Neural progenitor cell (in vitro differentiated cells): ENCODE measurements around the gene SMCO1. TPM values are rescaled to one million over a fixed set of nuclear protein-coding genes. Genes with fewer than 3 reads are reported as not detected.

Experiments used
- DNase-seq: peaks from one replicate; pipeline ENCODE4 v3.0.0-alpha.2; 2016; ENCODE audit warnings: low spot score
- H2AFZ ChIP-seq: fragments of 200-600 bp; sonication (generic); replicated peaks from 2 replicates; pipeline ENCODE4 v1.6.1; 2016; ENCODE audit warnings: antibody characterized with exemption
- H3F3A ChIP-seq: fragments of 200-600 bp; sonication (generic); 2 replicates; pipeline ENCODE4 v1.6.1; 2016; ENCODE audit warnings: antibody characterized with exemption, low read depth
- H3K27ac ChIP-seq: fragments of 200-600 bp; sonication (generic); 2 replicates; pipeline ENCODE4 v1.5.1; 2016; ENCODE audit warnings: mild to moderate bottlenecking
- H3K27me3 ChIP-seq: fragments of 200-600 bp; sonication (generic); 2 replicates; pipeline ENCODE4 v1.6.1; 2016; ENCODE audit warnings: mild to moderate bottlenecking, moderate library complexity
- H3K36me3 ChIP-seq: fragments of 200-600 bp; sonication (generic); 2 replicates; pipeline ENCODE4 v1.5.1; 2016
- H3K4me1 ChIP-seq: fragments of 200-600 bp; sonication (generic); 2 replicates; pipeline ENCODE4 v1.6.1; 2016; ENCODE audit warnings: mixed run types
- H3K4me2 ChIP-seq: fragments of 200-600 bp; sonication (generic); 2 replicates; pipeline ENCODE4 v1.6.1; 2016
- H3K4me3 ChIP-seq: fragments of 200-600 bp; sonication (generic); 2 replicates; pipeline ENCODE4 v1.5.1; 2016
- H3K79me2 ChIP-seq: fragments of 200-600 bp; sonication (generic); 2 replicates; pipeline ENCODE4 v1.6.1; 2016; ENCODE audit warnings: low read depth
- H3K9ac ChIP-seq: fragments of 200-600 bp; sonication (generic); 2 replicates; pipeline ENCODE4 v1.6.1; 2016
- H3K9me3 ChIP-seq: fragments of 200-600 bp; sonication (generic); 2 replicates; pipeline ENCODE4 v1.5.1; 2016; ENCODE audit warnings: low read depth
- H4K20me1 ChIP-seq: fragments of 200-600 bp; sonication (generic); 2 replicates; pipeline ENCODE4 v1.6.1; 2016; ENCODE audit warnings: low read depth
- H3K27ac Mint-ChIP-seq: 3 replicates; pipeline ENCODE4 v1.8.0; 2021; ENCODE audit warnings: mixed read lengths
- H3K27me3 Mint-ChIP-seq: 2 replicates; pipeline ENCODE4 v1.8.0; 2022; ENCODE audit warnings: low read depth, mild to moderate bottlenecking, inconsistent platforms, moderate library complexity, mixed read lengths; ENCODE audit not compliant: insufficient read depth
- H3K36me3 Mint-ChIP-seq: 3 replicates; pipeline ENCODE4 v1.8.0; 2021; ENCODE audit warnings: mixed read lengths
- H3K4me1 Mint-ChIP-seq: 3 replicates; pipeline ENCODE4 v1.8.0; 2021; ENCODE audit warnings: mixed read lengths
- H3K4me3 Mint-ChIP-seq: 3 replicates; pipeline ENCODE4 v1.8.0; 2021; ENCODE audit warnings: mild to moderate bottlenecking, moderate library complexity, mixed read lengths
- H3K9me3 Mint-ChIP-seq: 3 replicates; pipeline ENCODE4 v1.8.0; 2020; ENCODE audit warnings: mixed read lengths
- CTCF ChIP-seq: fragments of 200-600 bp; sonication (generic); IDR thresholded peaks from 2 replicates; pipeline ENCODE4 v1.5.1; 2017; ENCODE audit warnings: antibody characterized with exemption, mild to moderate bottlenecking
- EZH2 ChIP-seq: fragments of 200-600 bp; sonication (generic); IDR thresholded peaks from 2 replicates; pipeline ENCODE4 v1.6.1; 2017; ENCODE audit warnings: antibody characterized with exemption, mild to moderate bottlenecking, moderate library complexity
- EZH2phosphoT487 ChIP-seq: fragments of 200-600 bp; sonication (generic); IDR thresholded peaks from 2 replicates; pipeline ENCODE4 v1.6.1; 2017; ENCODE audit warnings: antibody characterized with exemption
- total RNA-seq: library from RNA; depleted of rRNA; stranded (reverse); fragments of >200 nt; gene quantifications from 2 replicates; pipeline ENCODE4 v1.2.3, GENCODE V29; 2015; ENCODE audit warnings: low replicate concordance

The SMCO1 gene
- total RNA-seq, 1 donor from 2014 or later = not detected

GRCh38 chr3:196528639-196529233, 13.6 kb upstream of the SMCO1 start:
- Mint-ChIP-seq H3K36me3 (peaks cover 7% of the 10 kb centered on the region), H3K27me3 (peaks cover 13% of the 10 kb centered on the region), H3K4me1 (peaks cover 12% of the 10 kb centered on the region), H3K27ac (no peak overlapping the region), H3K4me3 (no peak overlapping the region), H3K9me3 (peaks cover 39% of the 10 kb centered on the region)
- peak overlapping the region; percentile 80 for H2AFZ ChIP-seq
- peak overlapping the region; percentile 51 for H3K4me3 ChIP-seq
- no peaks in the 10 kb centered on the region for H3K36me3 ChIP-seq
- no peak overlapping the region for H3K9ac ChIP-seq
- H3K9me3 ChIP-seq = peaks cover 4% of the 10 kb centered on the region
- TF ChIP-seq CTCF (peak; percentile 86), EZH2phosphoT487 (no peak), EZH2 (peak; percentile 63)
- H3K27ac ChIP-seq = no peak overlapping the region
- H3F3A ChIP-seq = no peaks in the 10 kb centered on the region
- no peaks in the 10 kb centered on the region for H4K20me1 ChIP-seq
- H3K27me3 ChIP-seq = peaks cover 26% of the 10 kb centered on the region
- H3K4me1 ChIP-seq = no peaks in the 10 kb centered on the region
- peak; percentile 88 for DNase-seq
- H3K4me2 ChIP-seq = peak overlapping the region; percentile 85
- H3K79me2 ChIP-seq = no peaks in the 10 kb centered on the region

GRCh38 chr3:196525141-196525540, 10.0 kb upstream of the SMCO1 start:
- Histone ChIP-seq H3F3A (no peaks in the 10 kb centered on the region), H3K4me2 (no peak overlapping the region), H3K27ac (no peak overlapping the region), H3K27me3 (peaks cover 7% of the 10 kb centered on the region), H2AFZ (no peak overlapping the region), H3K9ac (no peak overlapping the region), H4K20me1 (no peaks in the 10 kb centered on the region), H3K36me3 (no peaks in the 10 kb centered on the region), H3K4me1 (no peaks in the 10 kb centered on the region), H3K4me3 (no peak overlapping the region), H3K79me2 (no peaks in the 10 kb centered on the region), H3K9me3 (peaks cover 5% of the 10 kb centered on the region)
- Mint-ChIP-seq H3K4me3 (no peak overlapping the region), H3K4me1 (no peaks in the 10 kb centered on the region), H3K27ac (no peak overlapping the region), H3K9me3 (peaks cover 45% of the 10 kb centered on the region), H3K36me3 (no peaks in the 10 kb centered on the region), H3K27me3 (peaks cover 11% of the 10 kb centered on the region)
- TF ChIP-seq EZH2phosphoT487 (no peak), EZH2 (no peak), CTCF (no peak)
- no peak for DNase-seq

GRCh38 chr3:196524527-196524926, 9.4 kb upstream of the SMCO1 start:
- H3F3A ChIP-seq = no peaks in the 10 kb centered on the region
- peak; percentile 30 for DNase-seq
- no peaks in the 10 kb centered on the region for H4K20me1 ChIP-seq
- peaks cover 11% of the 10 kb centered on the region for H3K27me3 Mint-ChIP-seq
- TF ChIP-seq CTCF (peak; percentile 33), EZH2 (no peak)
- H3K4me1 ChIP-seq = no peaks in the 10 kb centered on the region
- H3K36me3 Mint-ChIP-seq = no peaks in the 10 kb centered on the region
- H3K9ac ChIP-seq = no peak overlapping the region
- peaks cover 7% of the 10 kb centered on the region for H3K27me3 ChIP-seq
- H3K4me3 ChIP-seq = no peak overlapping the region
- H3K4me3 Mint-ChIP-seq = no peak overlapping the region
- H3K9me3 ChIP-seq = peaks cover 10% of the 10 kb centered on the region
- H2AFZ ChIP-seq = no peak overlapping the region
- H3K9me3 Mint-ChIP-seq = peaks cover 50% of the 10 kb centered on the region
- no peaks in the 10 kb centered on the region for H3K79me2 ChIP-seq
- no peak overlapping the region for H3K27ac Mint-ChIP-seq
- no peaks in the 10 kb centered on the region for H3K36me3 ChIP-seq
- H3K27ac ChIP-seq = no peak overlapping the region
- no peaks in the 10 kb centered on the region for H3K4me1 Mint-ChIP-seq
- no peak overlapping the region for H3K4me2 ChIP-seq
